GM18858 (cell line): ENCODE data around the gene KRT17.
"Not testable (repeated sequence)": the region's sequence is repeated elsewhere in the genome, so short reads cannot be mapped to it uniquely, and the experiment has no call there.

Source experiments
- ATAC-seq: cut with Tn5 transposase; IDR thresholded peaks from one replicate; pipeline ENCODE4 v1.9.1; 2021; ENCODE audit not compliant: unreplicated experiment

The KRT17 gene

DNA sequence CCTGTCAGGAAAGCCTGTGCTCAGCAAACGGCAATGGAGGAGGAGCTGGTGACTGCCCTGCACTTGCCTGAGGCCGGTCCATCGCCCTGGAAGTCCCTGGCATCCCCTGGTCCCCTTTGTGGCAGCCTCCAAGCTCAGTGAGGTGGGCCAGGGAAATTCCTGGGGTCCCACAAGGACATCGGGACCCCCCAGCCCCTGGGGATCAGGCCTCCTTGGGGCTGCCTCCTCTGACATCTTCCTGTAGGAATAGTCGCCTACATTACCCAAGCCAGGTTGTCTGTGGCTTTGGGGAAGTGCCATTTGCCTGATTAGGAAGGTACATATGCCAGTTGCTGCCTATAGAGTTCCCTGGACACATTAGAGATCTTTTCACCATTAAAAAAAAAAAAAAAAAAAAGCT, 45.4 kb downstream of the KRT17 start:
- no peak for ATAC-seq

DNA sequence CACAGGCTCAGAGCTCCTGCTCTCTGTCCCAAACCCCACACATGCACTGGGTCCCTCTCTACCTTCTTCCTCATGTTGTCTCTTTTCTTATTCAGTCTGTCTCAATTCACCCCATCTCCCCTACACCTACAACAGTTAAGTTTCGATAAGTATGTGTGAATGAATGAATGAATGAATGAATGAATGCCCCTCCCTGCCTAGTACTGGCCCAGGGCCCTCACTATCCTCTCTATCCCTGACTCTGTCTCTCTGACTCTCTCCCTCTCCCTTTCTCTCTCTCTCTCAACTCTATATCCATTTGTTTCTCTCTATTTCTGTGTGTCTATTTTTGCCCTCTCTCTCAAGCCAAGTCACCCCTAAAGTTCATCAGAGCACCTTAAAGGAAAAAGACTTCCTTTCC, 45.8 kb downstream of the KRT17 start:
- no peak for ATAC-seq

DNA sequence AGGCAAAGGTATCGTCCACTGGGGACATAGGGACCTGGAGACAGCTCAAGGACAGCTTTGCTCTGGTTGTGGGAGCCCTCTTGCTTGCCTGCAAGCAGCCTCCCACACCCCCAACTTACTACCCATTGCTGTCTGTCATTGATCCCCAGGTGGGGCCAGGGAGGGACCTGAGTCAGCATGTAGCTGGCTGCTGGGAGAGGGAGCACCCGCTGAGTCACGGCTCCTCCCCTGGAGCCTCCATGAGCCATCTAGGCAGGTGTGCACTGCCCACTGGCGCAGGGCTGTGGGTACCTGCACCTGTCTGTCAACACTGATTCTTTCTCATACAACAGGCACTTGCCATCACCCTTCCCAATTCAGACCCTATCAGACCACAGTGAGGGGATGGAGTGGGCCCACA, 47.6 kb downstream of the KRT17 start:
- ATAC-seq = not testable (repeated sequence)

DNA sequence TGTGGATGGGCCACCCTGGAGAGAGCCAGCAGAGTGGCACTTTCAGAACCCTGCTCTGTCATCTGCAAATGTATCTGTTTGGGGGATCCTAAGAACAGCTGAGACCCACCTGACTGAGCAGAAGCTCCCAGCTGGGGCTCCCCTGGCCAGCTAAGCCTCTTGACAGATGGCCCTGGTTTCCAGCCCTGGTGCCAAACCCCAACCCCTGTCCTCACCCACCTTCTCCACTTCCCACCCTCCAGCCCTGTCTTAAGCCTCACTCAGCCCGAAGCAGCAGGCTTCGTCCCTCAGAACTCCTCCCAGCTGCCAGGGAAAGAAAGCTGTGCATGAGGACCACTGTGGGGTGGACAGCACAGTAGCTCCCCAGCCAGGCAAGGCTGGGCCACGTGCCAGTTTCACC, 49.0 kb downstream of the KRT17 start:
- ATAC-seq = no peak

DNA sequence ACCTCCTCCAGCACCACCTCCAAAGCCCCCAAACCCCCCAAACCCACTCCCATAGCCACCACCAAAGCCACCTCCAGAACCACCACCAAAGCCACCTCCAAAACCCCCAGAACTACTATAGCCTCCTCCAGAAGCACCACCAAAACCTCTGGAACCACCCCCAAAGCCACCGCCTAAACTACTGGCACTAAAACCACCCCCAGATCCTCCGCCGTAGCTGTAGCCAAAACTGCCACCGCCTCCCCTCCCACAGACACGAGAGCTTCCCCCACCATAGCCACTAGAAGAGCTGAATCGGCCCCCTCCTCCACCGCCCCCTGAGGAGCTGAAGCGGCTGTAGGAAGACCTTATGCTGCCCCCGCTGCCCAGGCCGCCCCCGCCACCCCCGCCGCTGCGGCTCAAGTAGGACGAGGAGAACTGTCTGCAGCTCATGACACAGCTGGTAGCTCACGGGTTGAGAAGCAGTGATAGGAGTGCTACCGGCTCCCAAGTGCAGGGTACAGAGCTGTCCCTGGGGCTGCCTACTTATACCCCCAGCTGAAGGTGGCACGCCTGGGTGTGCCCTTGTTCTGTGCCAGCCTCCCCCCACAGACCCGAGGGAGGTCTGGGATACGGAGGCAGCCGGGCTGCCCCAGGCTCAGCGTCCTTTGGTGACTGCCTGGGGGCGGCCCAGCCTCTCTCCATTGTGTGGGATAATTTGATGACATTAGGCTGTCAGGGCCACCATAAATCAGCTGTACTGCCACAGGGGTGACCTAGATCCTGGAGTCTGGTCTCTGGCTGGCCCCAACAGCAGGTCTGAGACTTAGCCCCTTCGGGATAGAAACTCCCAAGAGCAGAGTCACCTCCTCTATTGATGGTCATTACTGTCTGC, 52.6 kb downstream of the KRT17 start, which contains the start of gene KRT9:
Gene KRT9, minus strand, starts transcription at position 499 of the 874 bp plus-strand sequence. Its CDS starts 67 bp downstream, at position 432.
- ATAC-seq = no peak
